Measurements from ENCODE around the gene UBE2R2.

The UBE2R2 gene

DNA sequence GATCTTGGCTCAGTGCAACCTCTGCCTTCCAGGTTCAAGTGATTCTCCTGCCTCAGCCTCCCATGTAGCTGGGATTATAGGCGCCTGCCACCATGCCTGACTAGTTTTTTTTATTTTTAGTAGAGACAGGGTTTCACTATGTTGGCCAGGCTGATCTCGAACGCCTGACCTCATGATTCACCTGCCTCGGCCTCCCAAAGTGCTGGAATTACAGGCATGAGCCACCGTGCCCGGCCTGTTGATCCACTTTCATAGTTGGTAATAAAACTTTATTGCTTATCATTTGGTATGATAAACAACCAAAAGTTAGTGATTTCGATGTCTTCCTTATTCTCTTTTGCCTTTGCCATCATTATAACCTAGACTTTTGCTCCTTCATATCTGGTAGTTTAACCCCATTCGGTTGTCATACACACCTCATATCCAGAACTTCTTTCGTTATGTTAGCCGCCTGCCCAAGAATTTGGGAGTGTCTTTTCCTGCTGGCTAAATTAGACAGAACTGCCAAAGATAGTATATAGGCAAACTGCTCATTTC, 45.0 kb downstream of the UBE2R2 start:
- TF ChIP-seq POLR2AphosphoS5 (IDR thresholded peaks at IDR 0.05; ENCODE audit: low read depth, low read length) = no peak
- TF ChIP-seq TAF1 (IDR thresholded peaks at IDR 0.05; ENCODE audit: borderline replicate concordance, insufficient read depth, low read length) = no peak
- TF ChIP-seq REST (IDR thresholded peaks at IDR 0.05; ENCODE audit: insufficient read depth in 1 of 2, low read depth in 2 of 2, low read length in 2 of 2) = no peak
- no peak for TF ChIP-seq SIN3A (IDR thresholded peaks at IDR 0.05; ENCODE audit: borderline replicate concordance, insufficient read depth, low read length)
- TF ChIP-seq FOXP2 (optimal IDR thresholded peaks at IDR 0.05; ENCODE audit: borderline replicate concordance, extremely low read depth, extremely low read length, insufficient read depth) = no peak

- TF ChIP-seq TAF1 (IDR thresholded peaks at IDR 0.05; ENCODE audit: borderline replicate concordance, insufficient read depth, low read length) = no peak
- no peak for TF ChIP-seq SIN3A (IDR thresholded peaks at IDR 0.05; ENCODE audit: borderline replicate concordance, insufficient read depth, low read length)
- TF ChIP-seq FOXP2 (optimal IDR thresholded peaks at IDR 0.05; ENCODE audit: borderline replicate concordance, extremely low read depth, extremely low read length, insufficient read depth) = no peak
- TF ChIP-seq REST (IDR thresholded peaks at IDR 0.05; ENCODE audit: insufficient read depth in 1 of 2, low read depth in 2 of 2, low read length in 2 of 2) = no peak
- no peak for TF ChIP-seq POLR2AphosphoS5 (IDR thresholded peaks at IDR 0.05; ENCODE audit: low read depth, low read length)
These were observed 50.9 kb downstream of the UBE2R2 start for GRCh38 chr9:33867747-33868439.

DNA sequence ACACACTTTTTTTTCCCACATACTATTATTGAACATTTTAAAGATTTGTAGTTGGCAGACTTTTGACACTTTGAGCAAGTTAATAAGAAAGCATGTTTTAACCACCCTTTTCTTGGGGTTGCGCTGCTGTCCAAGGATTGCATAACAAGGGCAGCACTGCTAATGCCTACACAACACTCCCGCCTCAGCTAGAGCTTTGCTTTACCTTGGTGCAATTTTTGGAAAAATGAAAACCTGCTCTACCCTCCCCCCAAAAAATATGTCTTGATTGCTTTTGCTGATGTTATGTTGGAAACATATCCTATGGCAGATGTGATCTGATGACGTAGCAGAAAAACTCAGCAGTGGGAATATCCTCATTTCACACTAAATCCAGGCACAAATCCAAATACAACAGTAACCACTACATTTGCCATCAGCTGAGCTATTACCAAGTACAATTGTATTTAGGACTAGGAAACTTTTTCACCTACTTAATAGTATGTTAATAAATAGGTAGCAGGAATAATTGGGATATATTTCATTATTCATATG, 51.5 kb downstream of the UBE2R2 start:
- no peak for TF ChIP-seq SIN3A (IDR thresholded peaks at IDR 0.05; ENCODE audit: borderline replicate concordance, insufficient read depth, low read length)
- TF ChIP-seq TAF1 (IDR thresholded peaks at IDR 0.05; ENCODE audit: borderline replicate concordance, insufficient read depth, low read length) = no peak
- no peak for TF ChIP-seq REST (IDR thresholded peaks at IDR 0.05; ENCODE audit: insufficient read depth in 1 of 2, low read depth in 2 of 2, low read length in 2 of 2)
- TF ChIP-seq POLR2AphosphoS5 (IDR thresholded peaks at IDR 0.05; ENCODE audit: low read depth, low read length) = no peak
- TF ChIP-seq FOXP2 (optimal IDR thresholded peaks at IDR 0.05; ENCODE audit: borderline replicate concordance, extremely low read depth, extremely low read length, insufficient read depth) = no peak

DNA sequence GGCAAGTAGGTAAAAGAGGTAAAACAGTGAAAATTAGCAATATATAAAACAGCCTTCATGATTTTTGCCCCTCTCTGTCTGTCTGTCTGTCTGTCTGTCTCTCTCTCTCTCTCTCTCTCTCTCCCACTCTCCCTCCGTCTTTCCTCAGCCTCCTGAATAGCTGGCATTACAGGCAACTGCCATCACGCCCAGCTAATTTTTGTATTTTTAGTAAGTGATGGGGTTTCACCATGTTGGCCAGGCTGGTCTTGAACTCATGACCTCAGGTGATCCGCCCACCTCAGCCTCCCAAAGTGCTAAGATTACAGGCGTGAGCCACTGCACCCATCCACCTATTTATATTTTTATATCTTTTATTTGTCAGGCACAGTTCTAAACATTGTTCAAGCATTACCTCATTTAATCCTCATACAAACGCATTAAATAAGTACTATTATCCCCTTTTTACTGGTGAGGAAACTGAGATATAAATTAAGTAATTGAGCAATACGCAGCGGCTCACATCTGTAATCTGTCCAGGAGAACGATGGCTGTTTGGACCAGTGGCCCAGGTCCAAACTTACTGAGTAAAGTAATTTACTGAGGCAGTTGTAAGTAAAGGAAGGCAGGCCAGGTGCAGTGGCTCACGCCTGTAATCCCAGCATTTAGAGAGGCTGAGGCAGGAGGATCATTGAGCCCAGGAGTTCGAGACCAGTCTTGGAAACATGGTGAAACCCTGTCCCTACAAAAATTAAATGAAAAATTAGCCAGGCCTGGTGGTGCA, 60.9 kb downstream of the UBE2R2 start:
- TF ChIP-seq REST (IDR thresholded peaks at IDR 0.05; ENCODE audit: insufficient read depth in 1 of 2, low read depth in 2 of 2, low read length in 2 of 2) = no peak
- TF ChIP-seq POLR2AphosphoS5 (IDR thresholded peaks at IDR 0.05; ENCODE audit: low read depth, low read length) = no peak
- TF ChIP-seq FOXP2 (optimal IDR thresholded peaks at IDR 0.05; ENCODE audit: borderline replicate concordance, extremely low read depth, extremely low read length, insufficient read depth) = no peak
- TF ChIP-seq SIN3A (IDR thresholded peaks at IDR 0.05; ENCODE audit: borderline replicate concordance, insufficient read depth, low read length) = no peak
- TF ChIP-seq TAF1 (IDR thresholded peaks at IDR 0.05; ENCODE audit: borderline replicate concordance, insufficient read depth, low read length) = no peak
